Liver (tissue), 3 donors: ENCODE results near the gene TTC33.

ENCODE experiments used
- EGR1 ChIP-seq, 2 donors: IDR thresholded peaks; 2 replicates each; pipeline ENCODE4 v1.6.1; 2016 to 2018; ENCODE audit warnings: antibody characterized with exemption in 2 of 2, low read depth in 2 of 2
- FOXA1 ChIP-seq: IDR thresholded peaks from 2 replicates; pipeline ENCODE4 v1.6.1; 2016; ENCODE audit warnings: antibody characterized with exemption
- HNF4A ChIP-seq, 2 donors: conservative IDR thresholded peaks; 2 replicates each; pipeline ENCODE4 v1.6.1; 2016; ENCODE audit warnings: antibody characterized with exemption in 2 of 2, mild to moderate bottlenecking in 2 of 2
- RAD21 ChIP-seq, 2 donors: IDR thresholded peaks; 2 replicates each; pipeline ENCODE4 v1.6.1; 2016; ENCODE audit warnings: antibody characterized with exemption in 2 of 2, mild to moderate bottlenecking in 2 of 2
- SP1 ChIP-seq: IDR thresholded peaks from 2 replicates; pipeline ENCODE4 v1.6.1; 2018; ENCODE audit warnings: antibody characterized with exemption, mild to moderate bottlenecking
- YY1 ChIP-seq: IDR thresholded peaks from 2 replicates; pipeline ENCODE4 v1.6.1; 2016; ENCODE audit warnings: antibody characterized with exemption, mild to moderate bottlenecking
- TF ChIP-seq, protein P1 (sequence below): fragments of 150-350 bp; IDR thresholded peaks from 2 replicates; pipeline ENCODE4 v1.5.1; 2017; ENCODE audit warnings: improper control_type of control experiment, low read depth, low read length; ENCODE audit not compliant: missing input control
- TF ChIP-seq, protein P2 (sequence below): IDR thresholded peaks from 2 replicates; pipeline ENCODE4 v1.6.1; 2016; ENCODE audit warnings: antibody characterized with exemption, mild to moderate bottlenecking
- TF ChIP-seq, protein P3 (sequence below): IDR thresholded peaks from 2 replicates; pipeline ENCODE4 v1.6.1; 2016; ENCODE audit warnings: antibody characterized with exemption
- TF ChIP-seq, protein P4 (sequence below): IDR thresholded peaks from 2 replicates; pipeline ENCODE4 v1.6.1; 2016; ENCODE audit warnings: antibody characterized with exemption
- donor health status: healthy.
- donor health status: healthy.

DNA sequence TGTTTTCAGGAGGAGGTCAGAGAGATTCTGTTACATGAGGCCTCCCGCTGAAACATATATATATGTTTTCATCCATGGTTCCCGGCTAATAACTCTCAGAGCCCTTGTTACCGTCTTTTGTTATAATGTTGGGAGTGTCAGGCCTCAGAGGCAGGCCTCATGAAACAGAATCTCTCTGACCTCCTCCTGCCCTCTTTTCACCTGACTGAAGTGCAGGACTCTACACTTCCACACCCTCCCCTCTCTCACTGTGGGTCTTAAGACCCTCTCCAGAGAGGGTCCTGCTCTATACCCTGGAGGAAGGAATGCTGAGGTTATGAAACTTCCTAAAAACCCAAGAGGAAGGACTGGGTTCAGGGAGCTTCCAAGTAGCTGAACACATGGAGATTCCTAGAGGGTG lies 104.6 kb downstream of the TTC33 start:
- TF ChIP-seq, protein P1, sequence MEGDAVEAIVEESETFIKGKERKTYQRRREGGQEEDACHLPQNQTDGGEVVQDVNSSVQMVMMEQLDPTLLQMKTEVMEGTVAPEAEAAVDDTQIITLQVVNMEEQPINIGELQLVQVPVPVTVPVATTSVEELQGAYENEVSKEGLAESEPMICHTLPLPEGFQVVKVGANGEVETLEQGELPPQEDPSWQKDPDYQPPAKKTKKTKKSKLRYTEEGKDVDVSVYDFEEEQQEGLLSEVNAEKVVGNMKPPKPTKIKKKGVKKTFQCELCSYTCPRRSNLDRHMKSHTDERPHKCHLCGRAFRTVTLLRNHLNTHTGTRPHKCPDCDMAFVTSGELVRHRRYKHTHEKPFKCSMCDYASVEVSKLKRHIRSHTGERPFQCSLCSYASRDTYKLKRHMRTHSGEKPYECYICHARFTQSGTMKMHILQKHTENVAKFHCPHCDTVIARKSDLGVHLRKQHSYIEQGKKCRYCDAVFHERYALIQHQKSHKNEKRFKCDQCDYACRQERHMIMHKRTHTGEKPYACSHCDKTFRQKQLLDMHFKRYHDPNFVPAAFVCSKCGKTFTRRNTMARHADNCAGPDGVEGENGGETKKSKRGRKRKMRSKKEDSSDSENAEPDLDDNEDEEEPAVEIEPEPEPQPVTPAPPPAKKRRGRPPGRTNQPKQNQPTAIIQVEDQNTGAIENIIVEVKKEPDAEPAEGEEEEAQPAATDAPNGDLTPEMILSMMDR = no peak
- TF ChIP-seq EGR1 (IDR thresholded peaks at IDR 0.05; ENCODE audit: low read depth in 2 of 2) (no peak), YY1 (no peak), FOXA1 (no peak), SP1 (no peak), HNF4A (conservative IDR thresholded peaks at IDR 0.05) (no peak), RAD21 (IDR thresholded peaks at IDR 0.05) (no peak)
- TF ChIP-seq, protein P2, sequence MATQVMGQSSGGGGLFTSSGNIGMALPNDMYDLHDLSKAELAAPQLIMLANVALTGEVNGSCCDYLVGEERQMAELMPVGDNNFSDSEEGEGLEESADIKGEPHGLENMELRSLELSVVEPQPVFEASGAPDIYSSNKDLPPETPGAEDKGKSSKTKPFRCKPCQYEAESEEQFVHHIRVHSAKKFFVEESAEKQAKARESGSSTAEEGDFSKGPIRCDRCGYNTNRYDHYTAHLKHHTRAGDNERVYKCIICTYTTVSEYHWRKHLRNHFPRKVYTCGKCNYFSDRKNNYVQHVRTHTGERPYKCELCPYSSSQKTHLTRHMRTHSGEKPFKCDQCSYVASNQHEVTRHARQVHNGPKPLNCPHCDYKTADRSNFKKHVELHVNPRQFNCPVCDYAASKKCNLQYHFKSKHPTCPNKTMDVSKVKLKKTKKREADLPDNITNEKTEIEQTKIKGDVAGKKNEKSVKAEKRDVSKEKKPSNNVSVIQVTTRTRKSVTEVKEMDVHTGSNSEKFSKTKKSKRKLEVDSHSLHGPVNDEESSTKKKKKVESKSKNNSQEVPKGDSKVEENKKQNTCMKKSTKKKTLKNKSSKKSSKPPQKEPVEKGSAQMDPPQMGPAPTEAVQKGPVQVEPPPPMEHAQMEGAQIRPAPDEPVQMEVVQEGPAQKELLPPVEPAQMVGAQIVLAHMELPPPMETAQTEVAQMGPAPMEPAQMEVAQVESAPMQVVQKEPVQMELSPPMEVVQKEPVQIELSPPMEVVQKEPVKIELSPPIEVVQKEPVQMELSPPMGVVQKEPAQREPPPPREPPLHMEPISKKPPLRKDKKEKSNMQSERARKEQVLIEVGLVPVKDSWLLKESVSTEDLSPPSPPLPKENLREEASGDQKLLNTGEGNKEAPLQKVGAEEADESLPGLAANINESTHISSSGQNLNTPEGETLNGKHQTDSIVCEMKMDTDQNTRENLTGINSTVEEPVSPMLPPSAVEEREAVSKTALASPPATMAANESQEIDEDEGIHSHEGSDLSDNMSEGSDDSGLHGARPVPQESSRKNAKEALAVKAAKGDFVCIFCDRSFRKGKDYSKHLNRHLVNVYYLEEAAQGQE = no peak
- TF ChIP-seq, protein P3, sequence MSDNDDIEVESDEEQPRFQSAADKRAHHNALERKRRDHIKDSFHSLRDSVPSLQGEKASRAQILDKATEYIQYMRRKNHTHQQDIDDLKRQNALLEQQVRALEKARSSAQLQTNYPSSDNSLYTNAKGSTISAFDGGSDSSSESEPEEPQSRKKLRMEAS = no peak
- TF ChIP-seq, protein P4, sequence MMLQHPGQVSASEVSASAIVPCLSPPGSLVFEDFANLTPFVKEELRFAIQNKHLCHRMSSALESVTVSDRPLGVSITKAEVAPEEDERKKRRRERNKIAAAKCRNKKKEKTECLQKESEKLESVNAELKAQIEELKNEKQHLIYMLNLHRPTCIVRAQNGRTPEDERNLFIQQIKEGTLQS = no peak
